Right forelimb (tissue), 1 donor: ENCODE measurements around the gene VAT1L.
"Not testable (repeated sequence)": the region's sequence is repeated elsewhere in the genome, so short reads cannot be mapped to it uniquely, and the experiment has no call there.

Source experiments
- DNase-seq: peaks from one replicate; pipeline ENCODE4 v3.0.0-alpha.2; 2018

The VAT1L gene

DNA sequence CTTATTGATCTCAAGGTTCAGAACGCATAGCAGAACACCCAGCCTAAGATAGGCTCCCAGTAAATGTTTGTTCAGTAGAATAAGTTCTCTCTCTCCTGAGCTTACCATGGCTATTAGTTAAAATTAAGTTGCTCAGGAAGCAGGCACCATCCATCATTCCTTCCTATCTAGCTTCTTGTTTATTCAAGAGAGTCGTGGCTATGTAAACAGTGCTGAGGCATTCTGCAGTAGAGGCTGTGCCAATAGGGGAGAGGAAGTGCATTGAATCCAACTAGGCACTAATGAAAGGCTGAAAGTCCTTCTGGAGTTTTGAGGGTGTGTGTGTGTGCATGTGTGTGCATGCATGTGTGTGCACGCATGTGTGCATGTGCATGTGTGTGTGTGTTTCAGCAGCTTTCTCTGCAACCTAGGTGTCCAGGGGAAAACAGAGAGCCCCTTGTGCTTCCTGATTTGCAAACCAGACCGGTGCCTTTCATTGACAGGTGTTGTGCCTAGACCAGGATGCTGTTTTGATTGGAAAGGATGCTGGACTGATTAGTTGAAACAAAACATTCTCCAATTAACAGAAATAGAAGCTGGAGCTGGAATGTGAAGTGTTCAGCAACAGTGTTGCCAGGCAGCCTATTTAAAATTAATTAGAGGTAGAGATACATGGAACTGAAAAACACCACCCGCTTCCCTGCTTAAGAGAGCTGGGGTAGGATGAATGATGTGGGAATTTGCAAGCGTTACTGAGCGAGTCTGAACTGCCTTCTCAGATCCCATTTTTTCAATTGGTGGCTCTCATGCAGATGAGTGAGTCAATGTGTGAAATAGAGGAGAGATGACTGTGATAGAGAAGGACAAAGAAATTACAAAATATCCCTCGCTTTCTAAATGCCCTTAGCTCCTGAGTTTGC is 130.7 kb downstream of the VAT1L start:
- no peak for DNase-seq

DNA sequence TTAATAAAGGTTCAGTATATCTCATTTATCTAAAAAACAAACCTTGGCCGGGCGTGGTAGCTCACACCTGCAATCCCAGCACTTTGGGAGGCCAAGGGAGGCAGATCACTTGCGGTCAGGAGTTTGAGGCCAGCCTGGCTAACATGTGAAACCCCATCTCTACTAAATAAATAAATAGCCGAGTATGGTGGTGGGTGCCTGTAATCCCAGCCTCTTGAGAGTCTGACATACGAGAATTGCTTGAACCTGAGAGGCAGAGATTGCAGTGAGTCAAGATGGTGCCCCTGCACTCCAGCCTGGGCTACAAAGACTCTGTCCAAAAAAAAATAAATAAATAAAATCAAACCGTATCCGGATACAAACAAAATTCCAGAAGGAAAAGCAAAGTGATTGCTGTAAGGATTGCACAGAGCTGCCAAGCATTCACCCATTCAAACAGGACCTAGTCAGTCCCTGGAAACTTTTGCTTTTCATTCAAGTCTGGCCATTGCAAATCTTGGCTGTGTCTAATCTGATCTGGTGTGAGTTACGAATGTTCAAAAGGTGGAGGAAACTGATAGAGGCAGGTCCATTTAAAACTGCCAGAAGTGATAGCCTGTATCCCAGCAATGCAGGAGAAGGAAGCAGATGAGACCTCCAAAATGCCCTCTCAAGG is 131.5 kb downstream of the VAT1L start:
- no peak for DNase-seq

DNA sequence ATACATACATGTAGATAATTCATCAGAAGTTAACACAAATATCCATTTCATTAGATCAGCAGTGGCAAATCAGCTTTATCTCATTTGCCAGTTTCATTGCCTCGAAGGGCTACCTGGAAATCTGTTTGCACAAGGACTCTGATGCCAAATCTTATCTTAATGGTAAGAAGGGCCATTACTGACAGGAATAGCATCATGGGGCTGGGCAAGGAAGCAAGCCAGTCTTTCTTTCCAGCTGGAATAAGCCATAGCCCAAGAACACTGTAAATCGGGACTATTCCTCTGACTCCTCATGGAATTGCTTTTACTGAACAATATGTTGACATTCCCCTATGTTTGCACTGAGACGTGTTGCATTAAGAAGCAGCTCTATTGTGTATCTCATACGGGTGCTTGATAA is 132.6 kb downstream of the VAT1L start:
- DNase-seq: no peak

DNA sequence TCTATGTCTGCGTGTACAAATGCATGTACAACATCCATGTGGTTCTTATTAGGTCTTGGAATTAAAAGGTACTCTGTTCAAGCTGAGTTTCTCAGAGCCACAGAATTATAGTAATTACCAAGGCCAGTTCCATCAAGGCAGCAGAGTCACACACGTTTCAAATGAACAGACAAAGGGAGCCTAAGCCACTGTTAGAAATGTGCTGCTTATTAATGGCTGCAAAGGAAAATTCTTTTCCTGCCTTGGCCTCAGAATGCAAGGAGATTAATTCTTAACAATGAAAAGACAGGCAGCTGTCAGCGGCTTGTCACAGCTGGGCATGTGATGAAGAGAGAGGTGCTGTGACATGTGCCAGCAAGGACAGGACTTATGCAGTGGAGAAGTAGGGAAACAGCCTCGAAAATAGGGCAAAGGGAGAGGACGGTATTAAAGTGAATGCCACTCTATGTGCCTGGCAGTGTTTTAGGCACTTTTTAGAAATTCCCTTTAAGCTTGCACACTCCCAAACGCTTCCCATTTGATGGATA is 133.9 kb downstream of the VAT1L start:
- no peak for DNase-seq

DNA sequence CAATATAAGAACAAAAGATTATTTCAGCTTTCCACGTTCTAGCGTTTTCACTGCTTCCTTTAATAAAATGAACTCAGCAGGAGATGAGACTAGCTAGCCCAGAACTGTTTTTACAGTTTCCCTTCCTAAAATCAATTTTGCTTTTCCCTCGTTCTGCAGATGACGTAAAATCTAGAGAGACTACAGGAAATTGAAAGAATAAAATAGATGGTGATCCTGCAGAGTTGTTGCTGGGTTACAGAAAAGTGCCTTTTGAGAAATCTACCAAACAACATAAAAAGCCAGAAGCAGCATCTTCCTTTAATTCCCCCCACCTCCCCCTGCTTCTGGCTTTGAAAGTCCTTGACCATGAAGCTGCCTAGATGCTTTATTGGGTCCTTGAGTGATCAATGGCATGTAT is 137.2 kb downstream of the VAT1L start:
- no peak for DNase-seq

DNA sequence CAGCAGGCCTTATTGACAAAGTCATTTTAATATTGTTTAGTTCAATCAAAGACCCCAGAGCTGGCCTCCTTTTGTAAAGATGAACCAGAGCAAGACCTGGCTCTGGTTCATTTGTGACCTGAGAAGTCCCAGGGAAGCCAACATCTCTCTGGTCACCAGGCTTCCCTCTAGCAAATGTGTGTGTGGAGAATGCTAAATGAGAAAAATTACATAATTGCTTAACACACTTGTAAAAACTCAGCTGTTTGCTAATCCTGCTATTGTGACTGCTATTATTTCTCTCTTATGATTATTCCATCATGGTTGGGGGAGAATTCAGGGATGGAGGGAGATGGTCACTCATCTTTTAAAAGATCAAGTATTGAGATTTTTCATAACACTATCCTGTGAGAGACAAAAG is 139.7 kb downstream of the VAT1L start:
- DNase-seq: no peak

DNA sequence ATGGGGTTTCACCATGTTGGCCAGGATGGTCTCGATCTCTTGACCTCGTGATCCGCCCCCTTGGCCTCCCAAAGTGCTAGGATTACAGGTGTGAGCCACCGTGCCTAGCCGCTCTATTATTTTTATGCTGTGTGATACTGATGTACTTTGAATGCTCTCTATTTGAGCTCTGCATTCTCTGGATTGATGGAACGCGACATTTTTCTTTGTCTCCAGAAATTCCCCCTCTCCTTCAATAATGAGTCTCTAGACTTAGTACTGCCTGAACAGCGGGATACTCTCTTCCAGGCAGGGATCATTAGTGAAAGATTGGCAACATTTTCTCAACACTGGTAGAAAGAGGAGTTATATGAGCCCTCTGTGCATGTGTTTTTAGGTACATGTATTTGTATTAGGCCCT is 140.6 kb downstream of the VAT1L start:
- DNase-seq: no peak

DNA sequence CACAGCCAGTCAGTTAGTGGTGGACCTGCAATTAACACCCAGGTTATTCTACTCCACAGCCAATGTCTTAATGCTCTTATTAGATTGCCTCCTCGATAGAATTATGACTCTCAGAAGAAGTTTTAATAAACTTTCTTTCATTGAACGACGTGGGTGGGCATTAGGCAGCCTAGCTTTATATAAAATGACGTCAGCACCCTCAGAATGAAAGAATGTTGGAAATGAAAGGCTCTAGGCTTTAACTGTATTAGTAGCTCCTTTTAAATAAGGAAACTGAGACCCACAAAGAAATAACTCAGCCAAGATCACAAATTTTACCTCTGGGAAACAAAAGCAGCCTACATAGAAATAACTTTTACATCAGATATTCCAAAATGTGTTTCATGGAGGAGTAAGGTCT is 142.7 kb downstream of the VAT1L start:
- no peak for DNase-seq

DNA sequence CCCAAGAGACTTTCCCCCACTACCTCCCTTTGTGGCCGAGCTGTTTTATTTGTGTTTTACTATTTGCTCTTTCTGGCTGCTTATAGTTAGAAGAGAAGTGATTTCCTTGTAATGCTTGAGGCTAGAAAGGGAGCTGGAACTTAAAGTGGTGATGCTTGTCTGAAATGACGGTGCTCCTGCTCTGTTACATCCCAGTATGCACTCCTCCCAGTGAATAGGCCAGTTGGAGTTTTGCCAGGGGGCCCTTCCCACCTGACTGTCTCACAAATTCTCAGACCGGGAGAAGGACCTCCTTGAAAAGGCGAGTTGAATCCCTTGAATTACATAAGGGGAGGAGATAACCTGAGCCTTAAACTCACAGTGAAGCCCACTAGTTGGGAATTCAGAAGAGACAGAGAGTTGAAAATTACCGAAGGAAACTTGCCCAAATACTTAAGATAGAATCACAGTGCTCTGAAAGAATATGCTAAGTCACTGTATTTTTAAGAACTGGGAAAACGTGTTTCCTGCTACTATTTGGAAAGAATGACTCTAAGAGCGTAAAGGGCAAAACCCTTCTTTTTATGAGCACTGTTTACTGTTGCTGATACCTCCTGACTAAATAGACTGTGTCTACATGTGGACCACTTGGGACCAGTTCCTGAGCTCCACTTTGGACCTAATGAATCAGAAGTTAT is 149.2 kb downstream of the VAT1L start:
- DNase-seq: peak; percentile 57

DNA sequence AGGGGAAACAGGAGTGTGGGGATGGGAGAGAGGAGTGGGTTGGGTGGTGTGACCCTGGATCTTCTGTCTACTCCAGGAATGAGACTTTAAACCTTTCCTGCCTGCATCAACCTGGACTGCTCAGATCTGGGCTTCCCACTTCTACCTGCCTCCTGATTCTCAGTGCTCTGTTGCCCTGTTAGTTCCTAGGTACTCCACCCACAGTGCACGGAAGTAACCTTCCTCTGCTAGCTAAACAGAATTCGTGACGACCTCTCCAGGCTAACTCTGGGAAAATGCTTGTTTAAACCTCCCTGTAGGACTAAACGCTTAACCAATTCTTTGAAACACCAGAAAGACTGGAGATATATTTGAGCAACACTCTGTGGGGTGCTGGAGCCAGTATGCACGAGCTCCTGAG is 150.5 kb downstream of the VAT1L start:
- DNase-seq: no peak

DNA sequence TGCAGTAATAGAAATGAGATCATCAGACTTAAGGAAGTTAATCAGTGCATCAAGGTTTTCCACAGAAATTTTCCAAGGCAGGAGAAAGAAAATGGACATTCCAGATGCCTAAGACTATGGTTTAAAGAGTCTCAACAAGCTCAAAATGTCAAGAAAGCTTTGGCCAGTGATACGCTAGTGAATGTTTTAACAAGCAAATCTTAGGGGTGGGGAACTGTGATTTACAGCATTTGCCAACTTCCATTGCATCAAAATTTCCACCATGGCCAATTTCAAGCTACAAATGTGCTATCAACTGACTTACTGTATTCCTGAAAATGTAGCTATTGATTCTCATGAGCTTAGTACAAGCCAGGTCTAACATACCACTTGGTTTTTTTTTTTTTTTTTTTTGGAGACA is 151.6 kb downstream of the VAT1L start:
- DNase-seq: no peak

DNA sequence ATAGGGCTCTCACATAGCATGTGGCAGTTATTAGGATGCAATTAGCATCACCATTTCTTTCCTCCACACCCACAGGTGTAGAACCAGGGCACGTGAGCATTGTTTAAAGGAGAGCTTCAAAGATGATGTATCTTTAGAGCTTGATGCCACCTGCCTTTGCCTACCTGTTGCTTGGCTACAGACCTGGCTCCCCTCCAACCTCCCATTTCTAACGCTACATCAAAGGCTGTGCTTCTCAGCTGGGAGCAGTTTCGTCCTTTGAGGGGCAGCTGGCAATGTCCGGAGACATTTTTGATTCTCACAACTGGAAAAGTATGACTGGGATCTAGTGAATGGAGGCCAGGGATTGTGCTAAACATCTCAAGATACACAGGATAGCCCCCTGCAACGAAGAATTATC is 155.4 kb downstream of the VAT1L start:
- no peak for DNase-seq

DNA sequence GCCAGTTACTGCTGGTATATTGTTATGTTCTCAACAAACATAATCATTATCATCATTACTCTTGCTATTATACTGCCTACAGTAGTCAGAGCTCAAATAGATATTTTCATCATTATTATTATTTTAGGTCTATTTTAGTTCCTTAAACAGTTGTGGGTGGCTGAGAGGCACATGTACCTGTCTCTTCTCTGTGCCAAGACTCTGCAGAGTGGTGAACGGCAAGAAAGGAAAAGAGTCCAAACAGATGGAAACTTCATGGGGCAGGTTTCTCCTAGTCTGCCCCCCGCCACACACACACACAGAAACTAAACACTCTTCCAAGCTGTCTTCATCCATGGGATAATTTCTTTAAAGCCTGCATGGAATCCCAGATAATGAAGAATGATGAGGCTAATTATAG is 156.3 kb downstream of the VAT1L start:
- no peak for DNase-seq

DNA sequence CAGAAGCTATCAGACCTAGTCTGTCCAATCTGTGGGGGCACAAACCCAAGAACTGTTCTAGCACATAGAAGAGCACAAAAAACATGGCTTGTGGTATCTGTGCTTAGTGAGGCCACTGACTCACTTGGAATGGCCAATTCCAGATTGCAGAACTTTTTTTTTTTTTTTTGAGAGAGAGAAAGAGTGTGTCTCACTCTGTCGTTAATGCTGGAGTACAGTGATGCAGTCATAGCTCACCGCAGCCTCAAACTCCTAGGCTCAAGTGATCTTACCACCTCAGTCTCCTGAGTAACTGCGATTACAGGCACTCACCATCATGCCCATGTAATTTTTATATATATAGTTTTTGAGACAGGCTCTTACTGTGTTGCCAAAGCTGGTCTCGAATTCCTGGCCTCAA is 156.8 kb downstream of the VAT1L start:
- DNase-seq: no peak

DNA sequence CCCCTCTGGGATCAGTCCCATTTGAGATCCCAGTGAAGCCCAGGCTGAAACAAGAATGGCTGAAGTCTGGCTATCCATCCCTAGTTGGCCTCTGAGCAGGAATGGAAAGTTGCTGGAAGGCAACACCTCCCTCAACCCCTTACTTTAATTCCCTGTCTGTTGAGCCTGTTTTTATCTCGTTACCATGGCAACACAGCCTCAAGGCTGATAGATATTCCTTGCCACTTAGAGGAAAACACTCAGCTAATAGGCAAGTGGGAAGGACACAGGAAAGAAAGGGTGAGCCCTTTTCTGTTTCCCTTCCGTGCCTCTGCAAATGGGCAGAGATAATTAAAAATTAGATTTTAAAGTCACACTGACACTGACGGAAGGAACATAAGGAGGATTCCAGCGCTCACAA is 158.5 kb downstream of the VAT1L start:
- no peak for DNase-seq

DNA sequence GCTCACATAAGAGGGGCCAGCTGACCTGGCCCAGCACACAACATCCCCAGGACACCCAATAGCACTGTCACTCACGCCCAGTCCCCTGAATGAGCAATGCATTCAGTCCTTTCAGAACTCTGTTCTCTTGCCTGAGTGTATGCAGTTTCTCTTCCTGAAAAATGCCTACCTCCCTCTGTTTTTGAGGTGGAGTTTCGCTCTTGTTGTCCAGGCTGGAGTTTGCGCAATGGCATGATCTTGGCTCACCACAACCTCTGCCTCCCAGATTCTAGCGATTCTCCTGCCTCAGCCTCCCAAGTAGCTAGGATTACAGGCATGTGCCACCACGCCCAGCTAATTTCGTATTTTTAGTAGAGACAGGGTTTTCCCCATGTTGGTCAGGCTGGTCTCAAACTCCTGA is 159.2 kb downstream of the VAT1L start:
- DNase-seq: not testable (repeated sequence)

DNA sequence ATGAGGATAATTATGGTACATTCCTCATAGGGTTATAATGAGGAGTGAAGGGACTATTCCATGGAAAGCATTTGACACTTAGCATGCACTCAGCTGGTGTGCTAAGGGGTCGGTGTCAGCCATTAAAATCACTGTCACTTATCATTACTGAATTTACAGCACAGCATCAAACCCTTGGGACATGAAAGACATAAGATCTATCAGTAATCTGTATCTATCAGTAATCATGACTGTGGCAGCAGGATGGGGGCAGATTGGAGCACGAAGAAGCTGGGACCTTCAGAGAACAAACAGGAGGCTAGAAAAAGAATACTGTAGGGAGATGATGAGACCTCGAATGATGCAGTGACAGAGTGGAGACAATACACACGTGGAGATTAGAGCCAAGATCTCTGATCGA is 160.5 kb downstream of the VAT1L start:
- no peak for DNase-seq

DNA sequence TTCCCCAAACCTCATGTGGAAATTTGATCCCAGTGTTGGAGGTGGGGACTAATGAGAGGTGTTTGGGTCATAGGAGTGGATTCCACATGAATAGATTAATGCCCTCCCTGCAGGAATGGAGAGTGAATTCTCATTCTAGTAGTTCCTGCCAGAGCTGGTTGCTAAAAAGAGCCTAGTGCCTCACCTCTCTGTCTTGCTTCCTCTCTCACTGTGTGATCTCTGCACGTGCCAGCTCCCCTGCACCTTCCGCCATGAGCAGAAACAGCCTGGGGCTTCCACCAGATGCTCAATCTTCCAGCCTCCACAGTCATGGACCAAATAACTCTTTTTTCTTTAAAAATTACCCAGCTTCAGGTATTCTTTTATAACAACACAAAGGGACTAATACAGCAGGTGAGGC is 161.1 kb downstream of the VAT1L start:
- DNase-seq: no peak

DNA sequence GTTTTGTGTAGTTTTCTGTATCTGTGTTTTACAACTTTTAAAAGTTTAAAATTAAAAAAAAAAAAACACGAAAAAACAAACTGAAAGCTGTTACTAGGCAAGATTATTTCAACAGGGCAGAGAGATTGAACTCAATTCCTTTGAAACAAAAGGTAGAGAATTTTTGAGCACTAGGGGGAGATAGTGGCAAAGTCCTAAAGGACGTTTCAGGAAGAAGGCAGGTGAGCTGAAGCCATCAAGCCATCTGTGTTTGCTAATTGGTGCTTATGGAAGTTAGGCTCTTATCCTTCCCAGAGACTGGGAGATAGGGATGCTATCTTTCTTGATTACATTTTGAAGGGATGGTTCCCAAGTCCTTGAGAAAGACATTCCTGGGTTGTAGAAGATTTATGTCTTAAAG is 163.4 kb downstream of the VAT1L start:
- DNase-seq: no peak

DNA sequence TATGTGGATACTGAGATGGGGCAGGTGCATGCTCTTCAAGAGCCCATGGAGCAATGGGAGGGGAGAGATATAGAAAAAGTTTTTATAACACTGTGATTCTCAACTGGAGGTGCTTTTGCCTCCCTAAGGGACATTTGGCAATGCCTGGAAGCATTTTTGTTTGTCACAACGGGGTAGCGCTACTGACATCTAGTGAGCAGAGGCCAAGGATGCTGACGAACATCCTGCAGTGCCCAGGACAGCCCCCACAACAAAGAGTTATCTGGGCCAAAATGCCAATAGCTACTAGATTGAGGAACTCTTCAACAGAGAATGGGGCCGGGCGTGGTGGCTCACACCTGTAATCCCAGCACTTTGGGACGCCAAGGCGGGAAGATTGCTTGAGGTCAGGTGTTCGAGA is 166.8 kb downstream of the VAT1L start:
- no peak for DNase-seq

DNA sequence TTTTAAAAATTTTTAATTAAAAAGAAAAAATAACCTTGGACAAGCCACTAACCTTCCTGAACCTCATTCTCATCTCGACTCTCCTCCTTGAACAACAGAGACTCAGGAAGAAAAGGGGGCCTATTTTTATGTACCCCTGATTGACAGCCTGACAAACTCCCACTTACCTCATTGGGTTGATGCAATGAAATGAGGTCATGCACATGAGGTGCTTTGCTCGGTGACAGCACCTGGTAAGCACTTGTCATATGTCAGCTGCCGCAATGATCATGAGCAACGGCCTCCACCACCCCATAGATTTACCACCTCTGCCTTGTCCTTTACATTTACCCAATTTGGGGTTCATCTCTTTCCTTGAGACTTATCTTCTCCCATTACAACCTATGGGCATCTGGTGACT is 167.9 kb downstream of the VAT1L start:
- no peak for DNase-seq

DNA sequence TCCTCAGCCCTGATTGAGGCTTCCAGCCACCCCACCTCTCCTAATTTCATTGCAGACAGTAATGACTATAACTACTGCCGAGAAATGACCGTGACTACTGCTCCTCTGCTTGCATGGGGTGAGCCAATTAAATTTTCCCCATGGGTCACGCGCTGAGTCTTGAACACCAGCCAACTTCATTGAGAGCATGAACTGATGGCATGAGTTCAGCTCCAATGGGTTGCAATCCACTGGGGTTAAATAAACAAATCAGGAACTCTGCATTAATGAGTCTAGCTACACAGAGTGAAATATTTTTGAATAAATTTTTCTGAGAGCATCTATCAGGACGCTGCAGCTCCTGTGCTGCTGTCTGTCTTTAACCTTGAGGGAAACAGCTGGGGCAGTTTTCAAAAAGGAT is 172.4 kb downstream of the VAT1L start:
- no peak for DNase-seq

DNA sequence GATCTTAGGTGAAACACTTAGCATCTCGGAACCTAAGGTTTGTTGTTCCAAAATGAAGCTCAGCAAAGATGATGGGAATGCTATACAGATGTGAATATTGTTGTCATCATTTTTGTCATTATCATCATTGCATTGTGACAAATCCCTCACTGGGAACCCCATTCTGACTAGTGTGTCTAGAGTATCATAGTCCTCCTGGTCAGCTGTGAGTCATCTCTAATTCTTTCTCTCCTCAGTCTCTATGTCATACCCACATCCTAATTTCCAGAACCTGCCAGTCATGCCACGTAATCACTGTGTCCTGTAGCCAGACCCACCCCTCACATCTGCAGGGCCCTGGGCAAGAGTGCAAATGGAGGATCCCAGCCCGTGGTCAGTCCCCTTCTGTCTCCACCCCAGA is 173.4 kb downstream of the VAT1L start:
- no peak for DNase-seq

DNA sequence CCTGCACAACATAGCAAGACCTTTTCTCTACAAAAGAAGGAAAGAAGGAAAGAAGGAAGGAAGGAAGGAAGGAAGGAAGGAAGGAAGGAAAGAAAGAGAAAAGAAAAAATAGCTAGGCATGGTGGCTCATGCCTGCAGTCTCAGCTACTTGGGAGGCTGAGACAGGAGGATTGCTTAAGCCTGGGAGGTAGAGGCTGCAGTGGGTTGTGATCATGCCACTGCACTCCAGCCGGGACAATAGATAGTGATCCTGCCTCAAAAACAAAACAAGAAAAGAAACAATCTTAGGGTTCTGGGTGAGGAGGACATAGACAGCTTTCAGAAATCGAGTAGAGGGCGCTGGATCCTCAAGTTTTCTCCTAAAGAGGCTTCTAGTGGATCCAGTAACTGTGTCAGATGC is 174.3 kb downstream of the VAT1L start:
- no peak for DNase-seq
